H9 (cell line): ENCODE results near the gene TMEM250. TPM values are rescaled to one million over a fixed set of nuclear protein-coding genes. Genes with fewer than 3 reads are reported as not detected.

Experiments
- DNase-seq: peaks from one replicate; pipeline ENCODE4 v3.0.0-alpha.2; 2017
- H2AFZ ChIP-seq: one replicate; pipeline ENCODE4 v1.6.1; 2013; ENCODE audit warnings: mild to moderate bottlenecking, low read length, control low read depth, moderate library complexity
- H2AK5ac ChIP-seq: 2 replicates; pipeline ENCODE4 v1.6.1; 2013; ENCODE audit warnings: low read length, control low read depth, mixed read lengths; ENCODE audit not compliant: insufficient read length
- H2BK120ac ChIP-seq: one replicate; pipeline ENCODE4 v1.6.1; 2013; ENCODE audit warnings: low read depth, mild to moderate bottlenecking, low read length, control low read depth, inconsistent platforms; ENCODE audit not compliant: poor library complexity, severe bottlenecking
- H2BK12ac ChIP-seq: 2 replicates; pipeline ENCODE4 v1.6.1; 2013; ENCODE audit warnings: low read length, control low read depth, mixed read lengths, low read depth; ENCODE audit not compliant: insufficient read length
- H2BK15ac ChIP-seq: 2 replicates; pipeline ENCODE4 v1.6.1; 2013; ENCODE audit warnings: low read depth, low read length, control low read depth
- H2BK20ac ChIP-seq: one replicate; pipeline ENCODE4 v1.6.1; 2013; ENCODE audit warnings: low read depth, mild to moderate bottlenecking, low read length, control low read depth, inconsistent platforms; ENCODE audit not compliant: poor library complexity, severe bottlenecking
- H2BK5ac ChIP-seq: 2 replicates; pipeline ENCODE4 v1.6.1; 2013; ENCODE audit warnings: low read length, control low read depth, mixed read lengths; ENCODE audit not compliant: insufficient read length
- H3K14ac ChIP-seq: 2 replicates; pipeline ENCODE4 v1.6.1; 2013; ENCODE audit warnings: low read length, control low read depth; ENCODE audit not compliant: insufficient read depth
- H3K18ac ChIP-seq: 2 replicates; pipeline ENCODE4 v1.6.1; 2013; ENCODE audit warnings: low read depth, mild to moderate bottlenecking, mixed read lengths, low read length, control low read depth; ENCODE audit not compliant: insufficient read length
- H3K23ac ChIP-seq: 2 replicates; pipeline ENCODE4 v1.6.1; 2013; ENCODE audit warnings: low read length, control low read depth, mixed read lengths, low read depth; ENCODE audit not compliant: insufficient read length
- H3K23me2 ChIP-seq: 2 replicates; pipeline ENCODE4 v1.6.1; 2013; ENCODE audit warnings: low read depth, mild to moderate bottlenecking, mixed read lengths, low read length, control low read depth; ENCODE audit not compliant: insufficient read length, poor library complexity, severe bottlenecking
- H3K27ac ChIP-seq: 2 replicates; pipeline ENCODE4 v1.5.1; 2013; ENCODE audit warnings: low read length, control low read depth, mixed read lengths, low read depth; ENCODE audit not compliant: insufficient read length
- H3K27me3 ChIP-seq: 2 replicates; pipeline ENCODE4 v1.6.1; 2013; ENCODE audit warnings: low read length, control low read depth, inconsistent platforms; ENCODE audit not compliant: insufficient read depth
- H3K4ac ChIP-seq: 2 replicates; pipeline ENCODE4 v1.6.1; 2013; ENCODE audit warnings: low read depth, mild to moderate bottlenecking, control low read depth, inconsistent platforms, low read length, moderate library complexity
- H3K4me1 ChIP-seq: 2 replicates; pipeline ENCODE4 v1.6.1; 2013; ENCODE audit warnings: low read length, control low read depth, inconsistent platforms; ENCODE audit not compliant: insufficient read depth
- H3K4me2 ChIP-seq: 2 replicates; pipeline ENCODE4 v1.6.1; 2013; ENCODE audit warnings: low read length, control low read depth, mixed read lengths; ENCODE audit not compliant: insufficient read length, insufficient read depth
- H3K56ac ChIP-seq: 2 replicates; pipeline ENCODE4 v1.6.1; 2013; ENCODE audit warnings: low read depth, mild to moderate bottlenecking, mixed read lengths, low read length, control low read depth; ENCODE audit not compliant: insufficient read length
- H3K79me1 ChIP-seq: 2 replicates; pipeline ENCODE4 v1.6.1; 2013; ENCODE audit warnings: low read depth, mild to moderate bottlenecking, moderate library complexity, low read length, control low read depth, inconsistent platforms; ENCODE audit not compliant: insufficient read depth, poor library complexity, severe bottlenecking
- H3K79me2 ChIP-seq: 2 replicates; pipeline ENCODE4 v1.6.1; 2013; ENCODE audit warnings: low read length, control low read depth, inconsistent platforms; ENCODE audit not compliant: insufficient read depth
- H3K9ac ChIP-seq: 2 replicates; pipeline ENCODE4 v1.6.1; 2013; ENCODE audit warnings: low read length, control low read depth, mixed read lengths; ENCODE audit not compliant: insufficient read length; ENCODE audit errors: extremely low read depth
- H3K9me3 ChIP-seq: one replicate; pipeline ENCODE4 v1.6.1; 2013; ENCODE audit warnings: low read depth, low read length, inconsistent platforms; ENCODE audit not compliant: control insufficient read depth
- H3T11ph ChIP-seq: one replicate; pipeline ENCODE4 v1.6.1; 2013; ENCODE audit warnings: mild to moderate bottlenecking, low read length, control low read depth, inconsistent platforms
- H4K20me1 ChIP-seq: one replicate; pipeline ENCODE4 v1.6.1; 2013; ENCODE audit not compliant: control insufficient read depth, insufficient read length, insufficient read depth
- H4K5ac ChIP-seq: 2 replicates; pipeline ENCODE4 v1.6.1; 2013; ENCODE audit warnings: low read depth, mild to moderate bottlenecking, mixed read lengths, low read length, control low read depth; ENCODE audit not compliant: insufficient read length
- H4K8ac ChIP-seq: replicated peaks from 2 replicates; pipeline ENCODE4 v1.6.1; 2013; ENCODE audit warnings: low read length, control low read depth, mixed read lengths, low read depth; ENCODE audit not compliant: insufficient read length
- H4K91ac ChIP-seq: 2 replicates; pipeline ENCODE4 v1.6.1; 2013; ENCODE audit warnings: low read depth, mild to moderate bottlenecking, moderate library complexity, mixed read lengths, low read length, control low read depth; ENCODE audit not compliant: insufficient read length
- H3K27ac Mint-ChIP-seq, 3 experiments: 2 replicates in 2 of 3; 3 replicates in 1 of 3; pipeline ENCODE4 v1.8.0; 2020 to 2021; ENCODE audit warnings: mixed read lengths in 3 of 3, mild to moderate bottlenecking in 1 of 3, moderate library complexity in 1 of 3
- H3K27me3 Mint-ChIP-seq: 2 replicates; pipeline ENCODE4 v1.8.0; 2021; ENCODE audit warnings: low read depth, mild to moderate bottlenecking, moderate library complexity, mixed read lengths
- H3K36me3 Mint-ChIP-seq, 3 experiments: 2 replicates in 2 of 3; 3 replicates in 1 of 3; pipeline ENCODE4 v1.8.0; 2020 to 2021; ENCODE audit warnings: low read depth in 3 of 3, mixed read lengths in 3 of 3; ENCODE audit not compliant: insufficient read depth in 1 of 3
- H3K4me1 Mint-ChIP-seq, 2 experiments: 2 replicates each; pipeline ENCODE4 v1.8.0; 2020; ENCODE audit warnings: mixed read lengths in 2 of 2
- H3K4me3 Mint-ChIP-seq, 2 experiments: 2 replicates in 1 of 2; 3 replicates in 1 of 2; pipeline ENCODE4 v1.8.0; 2020 to 2021; ENCODE audit warnings: mild to moderate bottlenecking in 2 of 2, mixed read lengths in 2 of 2, moderate library complexity in 1 of 2
- H3K9me3 Mint-ChIP-seq, 2 experiments: 2 replicates in 1 of 2; 3 replicates in 1 of 2; pipeline ENCODE4 v1.8.0; 2020; ENCODE audit warnings: mild to moderate bottlenecking in 2 of 2, mixed read lengths in 2 of 2, moderate library complexity in 1 of 2
- WGBS: extraction: QIAGEN DNeasy Blood & Tissue Kit; methylation state at CpG from one replicate; pipeline ENCODE4 v1.1.7; 2013; ENCODE audit warnings: missing lambda C conversion rate, low lambda C conversion rate, mixed read lengths; ENCODE audit not compliant: insufficient read length; ENCODE audit errors: extremely low coverage; 5-methylcytosine and 5-hydroxymethylcytosine counted together
- total RNA-seq: library from RNA; stranded (reverse); gene quantifications from 2 replicates; pipeline ENCODE4 v1.2.1, GENCODE V29; 2021
- TF ChIP-seq, protein P1 (sequence below): fragments of 200-600 bp; sonication (generic); conservative IDR thresholded peaks from 3 replicates; pipeline ENCODE4 v1.8.0; 2021; ENCODE audit warnings: antibody characterized with exemption, mild to moderate bottlenecking

The TMEM250 gene
- total RNA-seq, 1 experiment from 2014 or later, result 48.1 TPM

DNA sequence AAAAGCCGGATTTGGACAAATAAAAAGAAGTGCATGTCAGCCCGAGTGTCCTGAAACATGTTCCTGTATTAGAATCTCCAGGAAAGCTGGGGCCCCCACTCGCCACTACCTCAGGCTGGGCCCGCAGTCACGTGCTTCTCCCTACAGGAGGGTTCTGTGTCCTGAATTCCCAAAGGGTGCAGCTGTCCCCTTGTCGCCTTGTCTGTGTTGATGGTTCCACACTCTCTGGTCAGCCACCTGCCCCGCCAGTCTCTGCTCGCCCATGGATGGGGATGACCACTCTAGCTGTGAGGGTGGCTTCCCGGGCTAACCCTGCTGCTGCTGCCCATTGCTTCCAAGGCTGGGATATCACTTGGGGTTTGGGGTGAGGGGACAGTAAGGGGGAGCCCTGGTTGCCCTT, 3.1 kb upstream of the TMEM250 start:
- Mint-ChIP-seq H3K9me3 (peaks cover 3 to 5% of the 10 kb centered on the region in 2 experiments; a peak in 3 of 5 replicates), H3K4me3 (no peak overlapping the region), H3K4me1 (peaks cover 3 to 4% of the 10 kb centered on the region in 2 experiments; a peak in 2 of 4 replicates), H3K36me3 (no peaks in the 10 kb centered on the region; a peak in 1 of 7 replicates), H3K27me3 (peaks cover 20% of the 10 kb centered on the region), H3K27ac (no peak overlapping the region)
- H3K4me1 ChIP-seq, result no peaks in the 10 kb centered on the region
- no peak overlapping the region for H3T11ph ChIP-seq
- DNase-seq, result no peak
- H2BK5ac ChIP-seq, result no peak overlapping the region
- H4K8ac ChIP-seq, result no peak overlapping the region
- no peak overlapping the region for H3K14ac ChIP-seq
- H3K18ac ChIP-seq, result no peak overlapping the region
- H3K4me2 ChIP-seq, result no peak overlapping the region
- no peak overlapping the region for H2BK20ac ChIP-seq
- H3K23me2 ChIP-seq, result no peaks in the 10 kb centered on the region
- H3K79me1 ChIP-seq, result no peaks in the 10 kb centered on the region
- no peak overlapping the region for H4K5ac ChIP-seq
- H4K91ac ChIP-seq, result no peak overlapping the region
- H3K9ac ChIP-seq, result no peak overlapping the region
- H3K23ac ChIP-seq, result no peak overlapping the region
- no peaks in the 10 kb centered on the region for H3K9me3 ChIP-seq
- TF ChIP-seq, protein P1, sequence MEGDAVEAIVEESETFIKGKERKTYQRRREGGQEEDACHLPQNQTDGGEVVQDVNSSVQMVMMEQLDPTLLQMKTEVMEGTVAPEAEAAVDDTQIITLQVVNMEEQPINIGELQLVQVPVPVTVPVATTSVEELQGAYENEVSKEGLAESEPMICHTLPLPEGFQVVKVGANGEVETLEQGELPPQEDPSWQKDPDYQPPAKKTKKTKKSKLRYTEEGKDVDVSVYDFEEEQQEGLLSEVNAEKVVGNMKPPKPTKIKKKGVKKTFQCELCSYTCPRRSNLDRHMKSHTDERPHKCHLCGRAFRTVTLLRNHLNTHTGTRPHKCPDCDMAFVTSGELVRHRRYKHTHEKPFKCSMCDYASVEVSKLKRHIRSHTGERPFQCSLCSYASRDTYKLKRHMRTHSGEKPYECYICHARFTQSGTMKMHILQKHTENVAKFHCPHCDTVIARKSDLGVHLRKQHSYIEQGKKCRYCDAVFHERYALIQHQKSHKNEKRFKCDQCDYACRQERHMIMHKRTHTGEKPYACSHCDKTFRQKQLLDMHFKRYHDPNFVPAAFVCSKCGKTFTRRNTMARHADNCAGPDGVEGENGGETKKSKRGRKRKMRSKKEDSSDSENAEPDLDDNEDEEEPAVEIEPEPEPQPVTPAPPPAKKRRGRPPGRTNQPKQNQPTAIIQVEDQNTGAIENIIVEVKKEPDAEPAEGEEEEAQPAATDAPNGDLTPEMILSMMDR, result no peak
- no peak overlapping the region for H3K27ac ChIP-seq
- no peaks in the 10 kb centered on the region for H3K27me3 ChIP-seq
- H2BK15ac ChIP-seq, result no peak overlapping the region
- H3K4ac ChIP-seq, result no peak overlapping the region
- no peak overlapping the region for H2AFZ ChIP-seq
- no peak overlapping the region for H2AK5ac ChIP-seq
- H2BK12ac ChIP-seq, result no peak overlapping the region
- no peaks in the 10 kb centered on the region for H3K79me2 ChIP-seq
- WGBS, result no CpG with 5 or more reads among the region's 9 CpGs
- no peaks in the 10 kb centered on the region for H4K20me1 ChIP-seq
- no peak overlapping the region for H2BK120ac ChIP-seq
- no peak overlapping the region for H3K56ac ChIP-seq
